IMR-90 (cell line): ENCODE data around the gene CUX1. TPM values are rescaled to one million over a fixed set of nuclear protein-coding genes. Genes with fewer than 3 reads are reported as not detected.

Source experiments
- ATAC-seq: fragments of 200-7000 bp; cut with Tn5 transposase; 2 replicates; pipeline ENCODE4 v1.9.1; 2020; ENCODE audit warnings: low read depth, mild to moderate bottlenecking, moderate library complexity
- BruUV-seq: library from RNA; stranded (reverse); fragments of 400-500 nt; replicated peaks from 2 replicates; lab custom pipeline; 2021; lab: Mats Ljungman, UMichigan
- CTCF ChIA-PET: fragments of 300-600 bp; formaldehyde crosslinking; extraction: SDS; loops from one replicate; lab custom pipeline; 2021; ENCODE audit warnings: antibody characterized with exemption; lab: Yijun Ruan, JAX
- POLR2A ChIA-PET: fragments of 300-600 bp; sonication (Branson Sonifier 250); formaldehyde crosslinking; loops from one replicate; lab custom pipeline; 2022; ENCODE audit warnings: antibody characterized with exemption; ENCODE audit not compliant: unreplicated experiment; lab: Charles Lee
- DNase-seq: peaks from one replicate; pipeline ENCODE4 v3.0.0; 2013
- H2AFZ ChIP-seq: replicated peaks from 2 replicates; pipeline ENCODE3; 2013; ENCODE audit warnings: low read length, mild to moderate bottlenecking; ENCODE audit not compliant: poor library complexity
- H2AK5ac ChIP-seq: 2 replicates; pipeline ENCODE4 v1.6.1; 2013; ENCODE audit warnings: low read depth, low read length, inconsistent platforms
- H2AK9ac ChIP-seq: replicated peaks from 2 replicates; pipeline ENCODE3; 2013; ENCODE audit warnings: mild to moderate bottlenecking, low read depth, low read length, moderate library complexity; ENCODE audit not compliant: poor library complexity
- H2BK120ac ChIP-seq: 2 replicates; pipeline ENCODE4 v1.6.1; 2013; ENCODE audit warnings: low read depth, low read length, inconsistent platforms
- H2BK15ac ChIP-seq: 3 replicates; pipeline ENCODE4 v1.6.1; 2013; ENCODE audit warnings: low read depth, low read length, inconsistent platforms
- H2BK20ac ChIP-seq: 2 replicates; pipeline ENCODE4 v1.6.1; 2013; ENCODE audit warnings: low read depth, mild to moderate bottlenecking, inconsistent platforms, low read length, moderate library complexity
- H2BK5ac ChIP-seq: 2 replicates; pipeline ENCODE4 v1.6.1; 2013; ENCODE audit warnings: mild to moderate bottlenecking, low read depth, low read length, inconsistent platforms; ENCODE audit not compliant: poor library complexity, severe bottlenecking
- H3K14ac ChIP-seq: replicated peaks from 2 replicates; pipeline ENCODE4 v1.6.1; 2013; ENCODE audit warnings: low read depth, low read length, inconsistent platforms
- H3K18ac ChIP-seq: 2 replicates; pipeline ENCODE4 v1.6.1; 2013; ENCODE audit warnings: low read depth, low read length, control low read depth
- H3K23ac ChIP-seq: 2 replicates; pipeline ENCODE4 v1.6.1; 2013; ENCODE audit warnings: low read depth, low read length, inconsistent platforms
- H3K27ac ChIP-seq: 2 replicates; pipeline ENCODE4 v1.5.1; 2013; ENCODE audit warnings: mild to moderate bottlenecking, control low read depth, low read length; ENCODE audit not compliant: insufficient read depth
- H3K27me3 ChIP-seq: 2 replicates; pipeline ENCODE4 v1.6.1; 2013; ENCODE audit warnings: low read length; ENCODE audit not compliant: control insufficient read depth, insufficient read depth
- H3K36me3 ChIP-seq: 2 replicates; pipeline ENCODE4 v1.6.1; 2013; ENCODE audit warnings: low read length, mixed read lengths; ENCODE audit not compliant: control insufficient read depth, insufficient read depth
- H3K4ac ChIP-seq: 2 replicates; pipeline ENCODE4 v1.6.1; 2013; ENCODE audit warnings: low read depth, low read length, inconsistent platforms
- H3K4me1 ChIP-seq: 2 replicates; pipeline ENCODE4 v1.6.1; 2013; ENCODE audit warnings: low read length, mixed read lengths; ENCODE audit not compliant: control insufficient read depth, insufficient read depth
- H3K4me2 ChIP-seq: 2 replicates; pipeline ENCODE4 v1.6.1; 2013; ENCODE audit warnings: low read depth, mild to moderate bottlenecking, control low read depth, low read length, moderate library complexity
- H3K4me3 ChIP-seq: 2 replicates; pipeline ENCODE4 v1.5.1; 2013; ENCODE audit warnings: low read depth, mild to moderate bottlenecking, control low read depth, low read length, moderate library complexity; ENCODE audit not compliant: insufficient read depth
- H3K56ac ChIP-seq: 2 replicates; pipeline ENCODE4 v1.6.1; 2013; ENCODE audit warnings: low read length, inconsistent platforms; ENCODE audit not compliant: insufficient read depth; ENCODE audit errors: extremely low read depth
- H3K79me1 ChIP-seq, 2 experiments: 2 replicates each; pipeline ENCODE4 v1.6.1; 2013; ENCODE audit warnings: low read length in 2 of 2, inconsistent platforms in 1 of 2, low read depth in 1 of 2
- H3K9ac ChIP-seq: 2 replicates; pipeline ENCODE4 v1.6.1; 2013; ENCODE audit warnings: low read depth, low read length, control low read depth
- H3K9me1 ChIP-seq: 2 replicates; pipeline ENCODE4 v1.6.1; 2013; ENCODE audit warnings: low read length, inconsistent platforms; ENCODE audit not compliant: insufficient read depth
- H3K9me3 ChIP-seq: 2 replicates; pipeline ENCODE4 v1.6.1; 2013; ENCODE audit warnings: low read length; ENCODE audit not compliant: control insufficient read depth, insufficient read depth
- H4K20me1 ChIP-seq: 2 replicates; pipeline ENCODE4 v1.6.1; 2013; ENCODE audit warnings: low read length, inconsistent platforms; ENCODE audit not compliant: insufficient read depth
- H4K5ac ChIP-seq: 2 replicates; pipeline ENCODE4 v1.6.1; 2013; ENCODE audit warnings: mild to moderate bottlenecking, low read depth, low read length, control low read depth
- H4K8ac ChIP-seq, 2 experiments: 2 replicates each; pipeline ENCODE4 v1.6.1; 2013; ENCODE audit warnings: low read depth in 2 of 2, low read length in 2 of 2, control low read depth in 1 of 2, inconsistent platforms in 1 of 2
- H4K91ac ChIP-seq: 2 replicates; pipeline ENCODE4 v1.6.1; 2013; ENCODE audit warnings: low read depth, low read length, inconsistent platforms; ENCODE audit not compliant: insufficient read depth
- CHD1 ChIP-seq: IDR thresholded peaks from 2 replicates; pipeline ENCODE4 v1.6.1; 2012; ENCODE audit warnings: low read depth, low read length, improper control_type of control experiment
- ELK1 ChIP-seq: fragments of 150-350 bp; IDR thresholded peaks from 2 replicates; pipeline ENCODE4 v1.6.1; 2016; ENCODE audit warnings: low read depth, mild to moderate bottlenecking, low read length, moderate library complexity, borderline replicate concordance
- FOS ChIP-seq: fragments of 150-350 bp; IDR thresholded peaks from 2 replicates; pipeline ENCODE4 v1.6.1; 2016; ENCODE audit warnings: low read depth, low read length
- MXI1 ChIP-seq: IDR thresholded peaks from 2 replicates; pipeline ENCODE4 v1.6.1; 2012; ENCODE audit warnings: low read depth, mild to moderate bottlenecking, low read length, moderate library complexity, borderline replicate concordance
- RAD21 ChIP-seq: IDR thresholded peaks from 2 replicates; pipeline ENCODE4 v1.6.1; 2012; ENCODE audit warnings: low read length, improper control_type of control experiment
- RCOR1 ChIP-seq: IDR thresholded peaks from 2 replicates; pipeline ENCODE4 v1.6.1; 2012; ENCODE audit warnings: mild to moderate bottlenecking, low read length, improper control_type of control experiment; ENCODE audit not compliant: insufficient replicate concordance
- USF2 ChIP-seq: fragments of 150-350 bp; IDR thresholded peaks from 2 replicates; pipeline ENCODE4 v1.6.1; 2017; ENCODE audit warnings: mild to moderate bottlenecking, antibody characterized with exemption, low read length, low read depth
- WGBS, 2 experiments: methylation state at CpG; one replicate each; pipeline versions ENCODE4 v1.1.5 to v1.1.7; 2013; ENCODE audit warnings: missing lambda C conversion rate in 2 of 2; ENCODE audit not compliant: insufficient read length in 1 of 2; ENCODE audit errors: extremely low coverage in 2 of 2; 5-methylcytosine and 5-hydroxymethylcytosine counted together
- dilution Hi-C: fragments of 300-500 bp; cut with HindIII; formaldehyde crosslinking; loops from one replicate; pipeline ENCODE4 v1.14.3; 2018; ENCODE audit warnings: low sequenced_read_pairs; ENCODE audit not compliant: unreplicated experiment
- in situ Hi-C: fragments of 300-500 bp; cut with MboI; formaldehyde crosslinking; loops from 3 replicates; pipeline ENCODE4 v1.14.3; 2019; ENCODE audit warnings: low sequenced_read_pairs, inconsistent platforms, mixed read lengths
- intact Hi-C: fragments of 100-400 bp; cut with micrococcal nuclease; formaldehyde crosslinking; loops from 2 replicates; pipeline ENCODE4 v1.10.0; 2022
- polyA plus RNA-seq, 3 experiments: library from polyadenylated mRNA; depleted of rRNA; stranded (reverse); fragments of >200 nt; gene quantifications; 2 replicates each; pipeline ENCODE4 v1.2.3, GENCODE V29; 2012; ENCODE audit warnings: low replicate concordance in 1 of 3
- total RNA-seq: library from RNA; depleted of rRNA; stranded (reverse); fragments of >200 nt; gene quantifications from 2 replicates; pipeline ENCODE4 v1.2.3, GENCODE V29; 2012

Gene CUX1
- total and polyA plus RNA-seq, 2 of the 4 experiments (the other 2 are of a cell fraction): 19.7 to 46.4 TPM

GRCh38 chr7:102197599-102197998, 380.2 kb downstream of the CUX1 start:
- in situ Hi-C loops (no loop called here), intact Hi-C loops (no loop called here), dilution Hi-C loops (no loop called here)
- no peaks in the 10 kb centered on the region for H3K9me3 ChIP-seq
- peaks cover 0 to 11% of the 10 kb centered on the region in 2 experiments; a peak in 1 of 4 replicates for H3K79me1 ChIP-seq
- H4K91ac ChIP-seq: no peak overlapping the region
- no peaks in the 10 kb centered on the region for H3K9me1 ChIP-seq
- H3K14ac ChIP-seq: no peak overlapping the region
- H3K27me3 ChIP-seq: no peaks in the 10 kb centered on the region
- H2BK15ac ChIP-seq: no peak overlapping the region
- ATAC-seq (no peak), DNase-seq (no peak)
- ChIA-PET POLR2A (no interaction called here), CTCF (interaction anchor here (0.6 kb wide), 1 partner anchor 8 kb away, joined by 3 read pairs; no protein-coding TSS in a partner anchor)
- no peak overlapping the region for H2AFZ ChIP-seq
- no peak overlapping the region for H4K5ac ChIP-seq
- TF ChIP-seq USF2: no peak
- no peak for TF ChIP-seq MXI1
- no peak for TF ChIP-seq FOS
- TF ChIP-seq ELK1: no peak
- no peak for TF ChIP-seq RAD21
- no peak for TF ChIP-seq RCOR1
- no peak for TF ChIP-seq CHD1
- H2BK20ac ChIP-seq: no peak overlapping the region
- H3K27ac ChIP-seq: no peak overlapping the region
- H2BK5ac ChIP-seq: no peak overlapping the region
- H3K9ac ChIP-seq: no peak overlapping the region
- H4K20me1 ChIP-seq: no peaks in the 10 kb centered on the region
- H3K56ac ChIP-seq: no peak overlapping the region
- H2AK5ac ChIP-seq: no peak overlapping the region
- no peaks in the 10 kb centered on the region for H3K4me1 ChIP-seq
- H3K18ac ChIP-seq: no peak overlapping the region
- H2BK120ac ChIP-seq: no peak overlapping the region
- H3K4me3 ChIP-seq: no peak overlapping the region
- no peak overlapping the region for H3K4ac ChIP-seq
- H3K4me2 ChIP-seq: no peak overlapping the region
- no peak overlapping the region for H4K8ac ChIP-seq
- no TSS peak for BruUV-seq
- 100% methylated on average over 4 of the region's 12 CpGs; no CpG with 5 or more reads in 1 of the 2 experiments for WGBS, 2 experiments
- H2AK9ac ChIP-seq: no peak overlapping the region
- peaks cover 57% of the 10 kb centered on the region for H3K36me3 ChIP-seq
- no peak overlapping the region for H3K23ac ChIP-seq
